ENCODE data around the gene PPFIA2.

GRCh38 chr12:81699551-81699950 lies 59.6 kb downstream of the PPFIA2 start:
- TF ChIP-seq EZH2 (IDR thresholded peaks at IDR 0.05; ENCODE audit: low read length) (no peak), CTCF (optimal IDR thresholded peaks at IDR 0.05 in 1 of 3, IDR thresholded peaks at IDR 0.05 in 1 of 3, conservative IDR thresholded peaks at IDR 0.05 in 1 of 3; ENCODE audit: extremely low read depth in 1 of 3, insufficient read depth in 2 of 3, low read length in 3 of 3) (no peak)
